WERI-Rb-1 (cell line): Measurements from ENCODE around the gene UBP1.
"Not testable (repeated sequence)": the region's sequence is repeated elsewhere in the genome, so short reads cannot be mapped to it uniquely, and the experiment has no call there.

Source experiments
- DNase-seq: peaks from one replicate; pipeline ENCODE4 v3.0.0-alpha.2; 2020
- H3K27ac ChIP-seq: fragments of 250-450 bp; sonication (Bioruptor Pico); 2 replicates; pipeline ENCODE4 v1.5.1; 2020; ENCODE audit warnings: mild to moderate bottlenecking, moderate library complexity
- H3K27me3 ChIP-seq: fragments of 250-450 bp; sonication (Bioruptor Pico); 2 replicates; pipeline ENCODE4 v1.5.1; 2021; ENCODE audit warnings: mild to moderate bottlenecking, low read depth, moderate library complexity; ENCODE audit not compliant: insufficient read depth, severe bottlenecking
- H3K36me3 ChIP-seq: fragments of 250-450 bp; sonication (Bioruptor Pico); 2 replicates; pipeline ENCODE4 v1.5.1; 2020; ENCODE audit warnings: mild to moderate bottlenecking, moderate library complexity
- H3K4me3 ChIP-seq: 2 replicates; pipeline ENCODE4 v1.5.1; 2011; ENCODE audit warnings: low read depth, mild to moderate bottlenecking, control low read depth, low read length
- H3K9me3 ChIP-seq: fragments of 250-450 bp; sonication (Bioruptor Pico); 2 replicates; pipeline ENCODE4 v1.5.1; 2021; ENCODE audit warnings: mild to moderate bottlenecking, moderate library complexity; ENCODE audit not compliant: severe bottlenecking
- TF ChIP-seq, protein P1 (sequence below): IDR thresholded peaks from 2 replicates; pipeline ENCODE4 v1.5.1; 2011; ENCODE audit warnings: low read depth, mild to moderate bottlenecking, control low read depth, inconsistent platforms, low read length

Gene UBP1

DNA sequence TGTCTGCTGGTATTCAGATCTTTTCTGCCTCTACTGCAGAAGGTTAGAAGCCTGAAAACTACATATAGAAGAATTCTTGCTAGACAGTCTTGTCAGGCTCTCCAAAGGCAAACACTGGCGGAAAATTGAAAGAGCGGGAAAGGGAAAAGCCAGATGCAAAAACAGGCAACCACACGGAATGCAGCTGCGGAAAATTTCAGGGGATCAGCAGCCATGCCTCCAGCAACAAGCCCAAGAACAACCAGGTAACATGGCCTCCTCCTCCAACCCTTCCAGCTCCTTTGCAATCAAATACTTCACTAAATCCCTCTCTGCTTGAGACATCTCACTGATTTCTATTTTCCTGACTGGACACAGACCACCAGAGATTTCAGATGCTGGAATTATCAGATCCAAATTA lies 9.6 kb downstream of the UBP1 start:
- H3K27me3 ChIP-seq, result no peaks in the 10 kb centered on the region
- no peaks in the 10 kb centered on the region for H3K36me3 ChIP-seq
- no peak for DNase-seq
- no peak overlapping the region for H3K4me3 ChIP-seq
- H3K27ac ChIP-seq, result no peak overlapping the region
- no peaks in the 10 kb centered on the region for H3K9me3 ChIP-seq
- TF ChIP-seq, protein P1, sequence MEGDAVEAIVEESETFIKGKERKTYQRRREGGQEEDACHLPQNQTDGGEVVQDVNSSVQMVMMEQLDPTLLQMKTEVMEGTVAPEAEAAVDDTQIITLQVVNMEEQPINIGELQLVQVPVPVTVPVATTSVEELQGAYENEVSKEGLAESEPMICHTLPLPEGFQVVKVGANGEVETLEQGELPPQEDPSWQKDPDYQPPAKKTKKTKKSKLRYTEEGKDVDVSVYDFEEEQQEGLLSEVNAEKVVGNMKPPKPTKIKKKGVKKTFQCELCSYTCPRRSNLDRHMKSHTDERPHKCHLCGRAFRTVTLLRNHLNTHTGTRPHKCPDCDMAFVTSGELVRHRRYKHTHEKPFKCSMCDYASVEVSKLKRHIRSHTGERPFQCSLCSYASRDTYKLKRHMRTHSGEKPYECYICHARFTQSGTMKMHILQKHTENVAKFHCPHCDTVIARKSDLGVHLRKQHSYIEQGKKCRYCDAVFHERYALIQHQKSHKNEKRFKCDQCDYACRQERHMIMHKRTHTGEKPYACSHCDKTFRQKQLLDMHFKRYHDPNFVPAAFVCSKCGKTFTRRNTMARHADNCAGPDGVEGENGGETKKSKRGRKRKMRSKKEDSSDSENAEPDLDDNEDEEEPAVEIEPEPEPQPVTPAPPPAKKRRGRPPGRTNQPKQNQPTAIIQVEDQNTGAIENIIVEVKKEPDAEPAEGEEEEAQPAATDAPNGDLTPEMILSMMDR, result no peak

DNA sequence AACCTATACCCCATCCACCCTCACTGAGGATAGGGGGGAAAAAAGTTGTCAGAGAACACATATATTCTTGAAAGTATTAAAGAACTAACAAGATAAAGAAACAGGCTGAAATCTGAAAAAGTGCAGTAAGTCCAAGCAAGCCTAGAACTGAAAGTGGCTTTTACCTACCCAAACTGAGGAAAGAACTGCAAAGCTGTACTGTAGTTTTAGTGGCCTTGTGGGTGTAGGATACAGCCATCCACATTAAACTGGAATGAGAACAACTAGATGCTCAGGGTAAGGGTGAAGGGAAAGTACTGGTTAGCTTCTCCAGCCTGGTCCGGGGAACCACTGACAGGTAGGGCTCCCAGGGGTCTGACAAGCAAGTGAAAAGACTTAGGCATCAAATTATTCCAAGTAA lies 10.1 kb downstream of the UBP1 start:
- H3K4me3 ChIP-seq, result no peak overlapping the region
- no peaks in the 10 kb centered on the region for H3K9me3 ChIP-seq
- DNase-seq, result no peak
- H3K27ac ChIP-seq, result no peak overlapping the region
- TF ChIP-seq, protein P1, result no peak
- H3K36me3 ChIP-seq, result no peaks in the 10 kb centered on the region
- no peaks in the 10 kb centered on the region for H3K27me3 ChIP-seq

DNA sequence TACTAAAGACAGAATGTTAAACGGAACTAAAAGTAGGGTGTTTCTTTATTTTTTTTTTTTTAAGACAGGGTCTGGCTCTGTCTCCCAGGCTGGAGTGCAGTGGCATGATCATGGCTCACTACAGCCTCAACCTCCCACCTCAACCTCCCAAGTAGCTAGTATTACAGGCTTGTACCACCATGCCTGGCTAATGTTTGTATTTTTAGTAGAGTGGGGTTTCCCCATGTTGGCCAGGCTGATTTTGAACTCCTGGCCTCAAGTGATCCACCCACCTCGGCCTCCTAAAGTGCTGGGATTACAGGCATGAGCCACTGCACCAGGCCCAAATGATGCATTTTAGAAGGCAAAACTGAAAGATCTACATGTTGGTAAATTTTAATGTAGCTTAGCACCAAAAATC lies 10.9 kb downstream of the UBP1 start:
- not testable (repeated sequence) for H3K27ac ChIP-seq

GRCh38 chr3:33428734-33429133 lies 11.5 kb downstream of the UBP1 start:
- no peak for DNase-seq
- Histone ChIP-seq H3K27me3 (no peaks in the 10 kb centered on the region), H3K9me3 (no peaks in the 10 kb centered on the region), H3K27ac (no peak overlapping the region), H3K36me3 (peaks cover under 1% of the 10 kb centered on the region; the same call in 1 of the 2 replicates), H3K4me3 (no peak overlapping the region)
- TF ChIP-seq, protein P1, result no peak

More for the DNA sequence above, 10.9 kb downstream of the UBP1 start:
- H3K9me3 ChIP-seq, H3K36me3 ChIP-seq, H3K27me3 ChIP-seq, H3K4me3 ChIP-seq, DNase-seq: not testable (repeated sequence)

- no peak for DNase-seq
- no peak overlapping the region for H3K4me3 ChIP-seq
- H3K27me3 ChIP-seq, result no peaks in the 10 kb centered on the region
- TF ChIP-seq, protein P1, result no peak
- no peaks in the 10 kb centered on the region for H3K9me3 ChIP-seq
- no peak overlapping the region for H3K27ac ChIP-seq
- H3K36me3 ChIP-seq, result peaks cover 3% of the 10 kb centered on the region
Measured at GRCh38 chr3:33426630-33427317, 13.4 kb downstream of the UBP1 start.

- H3K4me3 ChIP-seq, result no peak overlapping the region
- peaks cover 8% of the 10 kb centered on the region for H3K36me3 ChIP-seq
- no peaks in the 10 kb centered on the region for H3K9me3 ChIP-seq
- TF ChIP-seq, protein P1, result no peak
- no peak overlapping the region for H3K27ac ChIP-seq
- no peak for DNase-seq
- H3K27me3 ChIP-seq, result no peaks in the 10 kb centered on the region
Measured at GRCh38 chr3:33426068-33426467, 14.1 kb downstream of the UBP1 start.
